Endothelial cell (in vitro differentiated cells): ENCODE measurements around the gene AMBP. TPM values are rescaled to one million over a fixed set of nuclear protein-coding genes. Genes with fewer than 3 reads are reported as not detected.
"Not testable (repeated sequence)": the region's sequence is repeated elsewhere in the genome, so short reads cannot be mapped to it uniquely, and the experiment has no call there.

Experiments used
- DNase-seq: peaks from one replicate; pipeline ENCODE4 v3.0.0; 2021; ENCODE audit warnings: low spot score
- H3K27ac Mint-ChIP-seq: one replicate; pipeline ENCODE4 v1.8.0; 2021; ENCODE audit warnings: mixed read lengths, inconsistent platforms; ENCODE audit not compliant: unreplicated experiment
- H3K27me3 Mint-ChIP-seq: one replicate; pipeline ENCODE4 v1.8.0; 2021; ENCODE audit warnings: mild to moderate bottlenecking, moderate library complexity, mixed read lengths, inconsistent platforms; ENCODE audit not compliant: unreplicated experiment
- H3K36me3 Mint-ChIP-seq: one replicate; pipeline ENCODE4 v1.8.0; 2021; ENCODE audit warnings: mild to moderate bottlenecking, low read depth, mixed read lengths, inconsistent platforms; ENCODE audit not compliant: unreplicated experiment
- H3K4me1 Mint-ChIP-seq: one replicate; pipeline ENCODE4 v1.8.0; 2021; ENCODE audit warnings: mild to moderate bottlenecking, mixed read lengths, inconsistent platforms; ENCODE audit not compliant: unreplicated experiment
- H3K4me3 Mint-ChIP-seq: one replicate; pipeline ENCODE4 v1.8.0; 2021; ENCODE audit warnings: mild to moderate bottlenecking, mixed read lengths, inconsistent platforms; ENCODE audit not compliant: unreplicated experiment
- H3K9me3 Mint-ChIP-seq: one replicate; pipeline ENCODE4 v1.8.0; 2021; ENCODE audit warnings: mixed read lengths, inconsistent platforms; ENCODE audit not compliant: unreplicated experiment
- total RNA-seq: library from RNA; stranded (reverse); fragmentation: NEBNext Ultra II Directional; extraction: Animal tissue kit (Norgen Biotek cat#: 25700); gene quantifications from one replicate; pipeline ENCODE4 v1.2.1, GENCODE V29; 2021; ENCODE audit not compliant: unreplicated experiment
- TF ChIP-seq, protein P1 (sequence below): fragments of 200-600 bp; sonication (generic); IDR thresholded peaks from one replicate; pipeline ENCODE4 v1.5.0; 2021; ENCODE audit warnings: antibody characterized with exemption; ENCODE audit not compliant: unreplicated experiment

The AMBP gene
- total RNA-seq, 1 donor from 2014 or later = not detected

DNA sequence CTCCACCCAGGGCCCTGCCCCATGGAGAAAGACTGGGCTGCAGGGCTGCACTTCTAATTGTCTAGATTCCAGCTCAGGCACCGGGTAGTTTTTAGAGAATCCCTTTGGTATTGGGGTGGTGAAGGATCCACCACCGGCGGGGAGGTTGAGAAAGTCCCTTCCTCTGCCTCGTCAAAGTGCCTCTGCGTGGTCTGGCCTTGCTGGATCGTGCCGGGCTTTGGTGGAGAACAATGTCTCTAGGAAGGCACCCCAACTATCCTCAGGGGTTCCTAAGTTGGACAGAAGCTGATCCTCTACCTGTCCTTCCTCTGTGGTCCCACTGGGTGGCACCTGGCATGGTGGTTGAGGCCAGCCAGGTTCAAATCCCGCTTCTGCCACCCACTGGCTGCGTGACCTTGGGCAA, 7.3 kb upstream of the AMBP start:
- no peaks in the 10 kb centered on the region for H3K4me1 Mint-ChIP-seq
- H3K27ac Mint-ChIP-seq = no peak overlapping the region
- no peaks in the 10 kb centered on the region for H3K36me3 Mint-ChIP-seq
- TF ChIP-seq, protein P1, sequence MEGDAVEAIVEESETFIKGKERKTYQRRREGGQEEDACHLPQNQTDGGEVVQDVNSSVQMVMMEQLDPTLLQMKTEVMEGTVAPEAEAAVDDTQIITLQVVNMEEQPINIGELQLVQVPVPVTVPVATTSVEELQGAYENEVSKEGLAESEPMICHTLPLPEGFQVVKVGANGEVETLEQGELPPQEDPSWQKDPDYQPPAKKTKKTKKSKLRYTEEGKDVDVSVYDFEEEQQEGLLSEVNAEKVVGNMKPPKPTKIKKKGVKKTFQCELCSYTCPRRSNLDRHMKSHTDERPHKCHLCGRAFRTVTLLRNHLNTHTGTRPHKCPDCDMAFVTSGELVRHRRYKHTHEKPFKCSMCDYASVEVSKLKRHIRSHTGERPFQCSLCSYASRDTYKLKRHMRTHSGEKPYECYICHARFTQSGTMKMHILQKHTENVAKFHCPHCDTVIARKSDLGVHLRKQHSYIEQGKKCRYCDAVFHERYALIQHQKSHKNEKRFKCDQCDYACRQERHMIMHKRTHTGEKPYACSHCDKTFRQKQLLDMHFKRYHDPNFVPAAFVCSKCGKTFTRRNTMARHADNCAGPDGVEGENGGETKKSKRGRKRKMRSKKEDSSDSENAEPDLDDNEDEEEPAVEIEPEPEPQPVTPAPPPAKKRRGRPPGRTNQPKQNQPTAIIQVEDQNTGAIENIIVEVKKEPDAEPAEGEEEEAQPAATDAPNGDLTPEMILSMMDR = no peak
- H3K27me3 Mint-ChIP-seq = peaks cover 6% of the 10 kb centered on the region
- DNase-seq = no peak
- H3K9me3 Mint-ChIP-seq = no peaks in the 10 kb centered on the region
- no peak overlapping the region for H3K4me3 Mint-ChIP-seq

DNA sequence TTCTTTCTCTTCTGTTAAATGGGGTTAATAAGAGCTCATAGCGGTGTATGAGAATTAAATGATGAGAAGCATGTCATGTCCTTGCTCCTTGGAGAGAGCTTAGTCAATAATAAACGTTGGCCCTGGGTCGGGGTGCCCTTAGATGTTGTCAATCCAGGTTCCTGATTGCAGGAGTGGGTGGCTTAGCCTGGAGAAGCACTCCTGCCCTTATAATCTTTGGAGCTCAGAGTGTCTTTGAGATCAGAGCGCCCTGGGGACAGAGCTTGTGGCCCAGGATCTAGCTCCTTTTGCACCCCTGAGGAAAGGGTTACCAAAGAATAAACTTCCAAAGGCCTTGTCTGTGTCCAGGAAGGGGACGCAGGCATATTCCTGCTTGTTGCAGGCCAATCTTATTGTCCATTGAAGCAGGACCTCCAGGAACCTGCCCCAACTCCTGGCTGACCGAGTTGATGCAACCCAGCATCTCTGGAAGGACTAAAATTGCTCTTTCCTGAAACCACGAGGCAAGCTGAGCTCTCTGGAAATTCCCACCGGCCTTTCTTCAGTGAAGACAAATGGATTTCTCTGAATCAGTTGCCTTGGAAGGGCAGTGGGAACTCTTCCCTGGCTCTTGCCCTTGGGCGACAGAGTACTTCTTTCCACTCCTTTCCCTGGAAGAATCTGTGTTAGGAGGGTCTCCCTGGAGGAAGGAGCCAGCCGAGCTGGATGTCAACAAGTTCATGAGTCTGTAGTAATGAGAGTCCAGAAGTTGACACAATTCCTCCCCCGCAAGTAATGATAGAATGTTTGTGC, 6.4 kb upstream of the AMBP start:
- no peak for DNase-seq
- H3K36me3 Mint-ChIP-seq = no peaks in the 10 kb centered on the region
- H3K27ac Mint-ChIP-seq = no peak overlapping the region
- TF ChIP-seq, protein P1 = no peak
- no peaks in the 10 kb centered on the region for H3K4me1 Mint-ChIP-seq
- peaks cover 3% of the 10 kb centered on the region for H3K27me3 Mint-ChIP-seq
- H3K9me3 Mint-ChIP-seq = no peaks in the 10 kb centered on the region
- no peak overlapping the region for H3K4me3 Mint-ChIP-seq

DNA sequence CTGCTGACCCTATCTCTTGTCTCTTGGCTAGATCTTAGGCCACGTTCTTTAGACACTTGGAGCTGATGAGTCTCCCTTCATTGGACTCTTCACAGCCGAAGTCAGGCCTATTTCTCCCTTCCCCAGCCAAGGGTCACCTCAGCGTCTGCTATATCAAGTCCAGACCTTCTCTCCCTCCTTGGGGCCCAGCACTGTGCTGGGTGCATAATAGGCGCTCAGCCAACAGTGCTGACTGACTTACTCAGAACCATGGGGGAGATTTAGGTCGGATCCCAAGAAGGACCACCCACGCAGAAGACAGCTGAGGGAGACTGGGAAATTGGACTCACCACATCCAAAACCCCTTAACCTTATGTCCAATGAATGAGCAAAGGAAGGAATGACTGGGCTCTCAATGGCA, 5.6 kb upstream of the AMBP start:
- Mint-ChIP-seq H3K27ac (no peak overlapping the region), H3K4me1 (no peaks in the 10 kb centered on the region), H3K4me3 (no peak overlapping the region), H3K9me3 (no peaks in the 10 kb centered on the region), H3K36me3 (no peaks in the 10 kb centered on the region), H3K27me3 (peaks cover 7% of the 10 kb centered on the region)
- no peak for DNase-seq
- TF ChIP-seq, protein P1 = no peak

DNA sequence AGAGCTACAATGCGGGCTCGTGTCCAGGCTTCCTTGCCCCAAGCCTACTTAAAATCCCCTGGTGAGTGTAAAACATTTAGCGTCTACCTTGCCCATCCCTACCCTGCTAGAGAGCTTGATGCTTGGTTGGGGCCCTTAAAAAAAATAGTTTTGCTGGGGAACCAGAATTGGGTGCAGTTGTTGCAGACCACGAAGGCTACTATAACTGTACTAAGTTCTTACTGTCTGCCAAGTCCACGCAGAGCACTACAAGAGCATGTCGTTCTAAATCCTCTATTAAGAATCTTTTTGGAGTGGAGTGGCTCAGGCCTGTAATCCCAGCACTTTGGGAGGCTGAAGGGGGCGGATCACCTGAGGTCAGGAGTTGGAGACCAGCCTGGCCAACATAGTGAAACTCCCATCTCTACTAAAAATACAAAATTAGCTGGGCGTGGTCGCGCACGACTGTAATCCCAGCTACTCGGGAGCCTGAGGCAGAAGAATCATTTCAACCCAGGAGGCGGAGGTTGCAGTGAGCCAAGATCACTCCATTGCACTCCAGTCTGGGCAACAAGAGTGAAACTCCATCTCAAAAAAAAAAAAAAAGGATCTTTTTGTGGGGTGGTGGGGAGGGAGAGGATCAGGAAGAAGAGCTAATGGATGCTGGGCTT, 4.8 kb upstream of the AMBP start:
- H3K27me3 Mint-ChIP-seq, H3K4me3 Mint-ChIP-seq, H3K36me3 Mint-ChIP-seq, H3K4me1 Mint-ChIP-seq, H3K9me3 Mint-ChIP-seq, H3K27ac Mint-ChIP-seq, DNase-seq: not testable (repeated sequence)
- TF ChIP-seq, protein P1 = peak; percentile 62
